SIG-M5 treated with dmso at 0.1 percent for 504 hours (cell line): Measurements from ENCODE around the gene DBP.

ENCODE experiments used
- DNase-seq: peaks from one replicate; lab custom pipeline; 2025; ENCODE audit not compliant: unreplicated experiment; lab: John Stamatoyannopoulos, UW

Gene DBP

GRCh38 chr19:48613852-48614435, 23.2 kb downstream of the DBP start:
- no peak for DNase-seq

GRCh38 chr19:48613024-48613851, 23.9 kb downstream of the DBP start:
- DNase-seq, result no peak

- DNase-seq, result no peak
Measured at GRCh38 chr19:48611872-48612271, 25.3 kb downstream of the DBP start.

GRCh38 chr19:48609571-48610108, 27.5 kb downstream of the DBP start:
- no peak for DNase-seq

GRCh38 chr19:48608798-48609263, 28.3 kb downstream of the DBP start:
- DNase-seq, result peak; percentile 65

- DNase-seq, result no peak
Measured at GRCh38 chr19:48607359-48607755, 29.8 kb downstream of the DBP start.

- no peak for DNase-seq
Measured at GRCh38 chr19:48606463-48607358, 30.5 kb downstream of the DBP start, which contains the start of gene SPACA4. TSS of gene SPACA4 (plus strand) at chr19:48606742. CDS start at chr19:48606979, 237 bp downstream.

GRCh38 chr19:48603850-48604249, 33.3 kb downstream of the DBP start:
- no peak for DNase-seq

- no peak for DNase-seq
Measured at GRCh38 chr19:48603449-48603848, 33.7 kb downstream of the DBP start.

GRCh38 chr19:48603001-48603400, 34.2 kb downstream of the DBP start:
- no peak for DNase-seq

- no peak for DNase-seq
Measured at GRCh38 chr19:48600679-48601417, 36.3 kb downstream of the DBP start.

GRCh38 chr19:48598996-48599700, 38.0 kb downstream of the DBP start:
- no peak for DNase-seq

- DNase-seq, result no peak
Measured at GRCh38 chr19:48596679-48597465, 40.3 kb downstream of the DBP start.

GRCh38 chr19:48596237-48596636, 40.9 kb downstream of the DBP start:
- no peak for DNase-seq

GRCh38 chr19:48595833-48596232, 41.3 kb downstream of the DBP start:
- DNase-seq, result no peak

GRCh38 chr19:48595171-48595570, 42.0 kb downstream of the DBP start:
- no peak for DNase-seq

- DNase-seq, result no peak
Measured at GRCh38 chr19:48591021-48591420, 46.2 kb downstream of the DBP start.

GRCh38 chr19:48588670-48589401, 48.3 kb downstream of the DBP start:
- peak; percentile 87 for DNase-seq
